H1 (cell line): ENCODE data around the gene MKX. TPM values are rescaled to one million over a fixed set of nuclear protein-coding genes. Genes with fewer than 3 reads are reported as not detected.

Experiments used
- CTCF ChIA-PET: fragments of 300-600 bp; sonication (Branson Sonifier 250); formaldehyde crosslinking; loops from one replicate; lab custom pipeline; 2021; ENCODE audit not compliant: partially characterized antibody; lab: Charles Lee
- POLR2A ChIA-PET: fragments of 300-600 bp; sonication (Branson Sonifier 250); formaldehyde crosslinking; loops from one replicate; lab custom pipeline; 2021; ENCODE audit warnings: inconsistent platforms; ENCODE audit not compliant: partially characterized antibody; lab: Charles Lee
- DNase-seq, 2 experiments: peaks; one replicate each; pipeline versions ENCODE4 v3.0.0 to v3.0.0-alpha.2; 2010 to 2022; ENCODE audit warnings: low spot score in 2 of 2, low read depth in 1 of 2, mixed read lengths in 1 of 2
- FAIRE-seq: peaks from 2 replicates; lab custom pipeline; 2011; peaks lifted over from hg19 to GRCh38; lab: Jason Lieb, UNC
- H2AFZ ChIP-seq: 2 replicates; pipeline ENCODE4 v1.8.1; 2012; ENCODE audit warnings: low read length, inconsistent platforms
- H2AK5ac ChIP-seq: 2 replicates; pipeline ENCODE4 v1.6.1; 2013; ENCODE audit warnings: low read depth, low read length
- H2BK120ac ChIP-seq: replicated peaks from 2 replicates; pipeline ENCODE3; 2013; ENCODE audit warnings: low read depth, low read length, inconsistent platforms
- H2BK12ac ChIP-seq: 2 replicates; pipeline ENCODE4 v1.6.1; 2013; ENCODE audit warnings: low read depth, low read length
- H2BK15ac ChIP-seq: 2 replicates; pipeline ENCODE4 v1.6.1; 2013; ENCODE audit warnings: low read length
- H2BK20ac ChIP-seq: 2 replicates; pipeline ENCODE4 v1.6.1; 2013; ENCODE audit warnings: low read length
- H2BK5ac ChIP-seq: 2 replicates; pipeline ENCODE4 v1.6.1; 2013; ENCODE audit warnings: low read depth, low read length
- H3K14ac ChIP-seq: 2 replicates; pipeline ENCODE4 v1.6.1; 2013; ENCODE audit warnings: inconsistent platforms; ENCODE audit not compliant: insufficient read length
- H3K18ac ChIP-seq: 2 replicates; pipeline ENCODE4 v1.6.1; 2013; ENCODE audit warnings: low read length; ENCODE audit errors: extremely low read depth
- H3K23ac ChIP-seq: 2 replicates; pipeline ENCODE4 v1.6.1; 2013; ENCODE audit warnings: inconsistent platforms; ENCODE audit not compliant: insufficient read length
- H3K23me2 ChIP-seq: 2 replicates; pipeline ENCODE4 v1.6.1; 2013; ENCODE audit warnings: low read depth, low read length
- H3K27ac ChIP-seq: 2 replicates; pipeline ENCODE4 v1.6.1; 2011; ENCODE audit warnings: low read depth, low read length, inconsistent platforms
- H3K27me3 ChIP-seq, 4 experiments: replicated peaks in 1 of 4; 1 replicate in 1 of 4; 2 replicates in 3 of 4; pipeline versions ENCODE4 v1.6.1 to v1.8.1; 2011 to 2013; ENCODE audit warnings: low read length in 3 of 4, mild to moderate bottlenecking in 3 of 4, inconsistent platforms in 2 of 4, mixed read lengths in 2 of 4, moderate library complexity in 1 of 4; ENCODE audit not compliant: control insufficient read depth in 3 of 4, insufficient read depth in 3 of 4; ENCODE audit errors: extremely low read depth in 1 of 4
- H3K36me3 ChIP-seq, 4 experiments: 2 replicates each; pipeline versions ENCODE4 v1.6.1 to v1.8.1; 2011 to 2013; ENCODE audit warnings: mild to moderate bottlenecking in 4 of 4, low read length in 3 of 4, moderate library complexity in 2 of 4, control low read depth in 1 of 4, inconsistent platforms in 1 of 4; ENCODE audit not compliant: insufficient read depth in 4 of 4, control insufficient read depth in 2 of 4
- H3K4ac ChIP-seq: replicated peaks from 2 replicates; pipeline ENCODE3; 2013; ENCODE audit warnings: low read length, low read depth, mixed read lengths, inconsistent platforms; ENCODE audit not compliant: insufficient read length
- H3K4me1 ChIP-seq, 4 experiments: replicated peaks in 1 of 4; 1 replicate in 1 of 4; 2 replicates in 3 of 4; pipeline versions ENCODE4 v1.6.1 to v1.8.1; 2011 to 2013; ENCODE audit warnings: low read length in 3 of 4, inconsistent platforms in 2 of 4, mixed read lengths in 1 of 4; ENCODE audit not compliant: insufficient read depth in 4 of 4, control insufficient read depth in 3 of 4
- H3K4me2 ChIP-seq, 2 experiments: 2 replicates each; pipeline versions ENCODE4 v1.6.1 to v1.8.1; 2011 to 2013; ENCODE audit warnings: low read depth in 2 of 2, low read length in 2 of 2, control low read depth in 1 of 2, inconsistent platforms in 1 of 2, mild to moderate bottlenecking in 1 of 2; ENCODE audit not compliant: insufficient read depth in 1 of 2
- H3K4me3 ChIP-seq, 4 experiments: fragments of 200-600, 300-600 bp in 1 of 4; sonication (generic), shearing (Covaris generic), sonication (Bioruptor Twin) in 1 of 4; 2 replicates each; pipeline versions ENCODE4 v1.5.1 to v1.8.1; 2011 to 2016; ENCODE audit warnings: low read length in 4 of 4, low read depth in 3 of 4, control low read depth in 2 of 4, inconsistent platforms in 2 of 4, mild to moderate bottlenecking in 2 of 4, mixed read lengths in 1 of 4, moderate library complexity in 1 of 4; ENCODE audit not compliant: insufficient read depth in 2 of 4; ENCODE audit errors: extremely low read depth in 1 of 4
- H3K56ac ChIP-seq: replicated peaks from 2 replicates; pipeline ENCODE3; 2013; ENCODE audit warnings: low read depth, mild to moderate bottlenecking, mixed read lengths, low read length, inconsistent platforms; ENCODE audit not compliant: insufficient read length
- H3K79me1 ChIP-seq: 2 replicates; pipeline ENCODE4 v1.6.1; 2013; ENCODE audit warnings: low read depth, low read length, control low read depth
- H3K79me2 ChIP-seq, 2 experiments: 2 replicates each; pipeline versions ENCODE4 v1.6.1 to v1.8.1; 2012 to 2013; ENCODE audit warnings: low read length in 2 of 2, mild to moderate bottlenecking in 2 of 2, inconsistent platforms in 1 of 2; ENCODE audit not compliant: insufficient read depth in 2 of 2, control insufficient read depth in 1 of 2
- H3K9ac ChIP-seq, 4 experiments: replicated peaks in 1 of 4; 1 replicate in 1 of 4; 2 replicates in 3 of 4; pipeline versions ENCODE4 v1.6.1 to v1.8.1; 2011 to 2013; ENCODE audit warnings: low read depth in 3 of 4, low read length in 3 of 4, control low read depth in 2 of 4, mild to moderate bottlenecking in 2 of 4, moderate library complexity in 2 of 4, inconsistent platforms in 1 of 4; ENCODE audit errors: extremely low read depth in 1 of 4
- H3K9me3 ChIP-seq, 2 experiments: 2 replicates each; pipeline versions ENCODE4 v1.6.1 to v1.8.1; 2012 to 2013; ENCODE audit warnings: mild to moderate bottlenecking in 2 of 2, moderate library complexity in 2 of 2, control low read depth in 1 of 2, inconsistent platforms in 1 of 2, low read depth in 1 of 2, low read length in 1 of 2, mixed read lengths in 1 of 2; ENCODE audit not compliant: insufficient read depth in 2 of 2
- H4K20me1 ChIP-seq, 2 experiments: replicated peaks in 1 of 2; 2 replicates each; pipeline versions ENCODE3 to v1.8.1; 2011 to 2013; ENCODE audit warnings: inconsistent platforms in 2 of 2, low read length in 2 of 2, mild to moderate bottlenecking in 1 of 2; ENCODE audit not compliant: insufficient read depth in 2 of 2, control insufficient read depth in 1 of 2
- H4K5ac ChIP-seq: 2 replicates; pipeline ENCODE4 v1.6.1; 2013; ENCODE audit warnings: low read length, low read depth, mixed read lengths, inconsistent platforms; ENCODE audit not compliant: insufficient read length
- H4K8ac ChIP-seq: 2 replicates; pipeline ENCODE4 v1.8.0; 2013; ENCODE audit warnings: mild to moderate bottlenecking, moderate library complexity, low read length, inconsistent platforms; ENCODE audit not compliant: insufficient read depth; ENCODE audit errors: extremely low read depth
- H4K91ac ChIP-seq: replicated peaks from 2 replicates; pipeline ENCODE3; 2013; ENCODE audit warnings: low read length, mixed read lengths, inconsistent platforms; ENCODE audit not compliant: insufficient read length
- CREB1 ChIP-seq: IDR thresholded peaks from 2 replicates; pipeline ENCODE4 v1.6.1; 2012; ENCODE audit warnings: inconsistent platforms
- CTBP2 ChIP-seq: IDR thresholded peaks from 2 replicates; pipeline ENCODE4 v1.7.0; 2011; ENCODE audit warnings: borderline replicate concordance, mild to moderate bottlenecking, moderate library complexity, mixed read lengths, low read length; ENCODE audit not compliant: insufficient read depth, insufficient read length
- EGR1 ChIP-seq: IDR thresholded peaks from 2 replicates; pipeline ENCODE4 v1.6.1; 2011; ENCODE audit warnings: low read depth, low read length, borderline replicate concordance
- GABPA ChIP-seq: IDR thresholded peaks from 2 replicates; pipeline ENCODE4 v1.6.1; 2011; ENCODE audit warnings: mild to moderate bottlenecking, low read length, moderate library complexity, borderline replicate concordance; ENCODE audit not compliant: insufficient read depth
- KDM5A ChIP-seq: fragments of 200-600 bp; IDR thresholded peaks from 2 replicates; pipeline ENCODE4 v1.7.1; 2012; ENCODE audit warnings: mild to moderate bottlenecking, low read length, inconsistent platforms, mixed read lengths
- PHF8 ChIP-seq: fragments of 200-600 bp; sonication (generic); conservative IDR thresholded peaks from 2 replicates; pipeline ENCODE4 v1.7.1; 2012; ENCODE audit warnings: low read depth, mild to moderate bottlenecking, inconsistent platforms, low read length, moderate library complexity
- RNF2 ChIP-seq: fragments of 200-900, 300-1000 bp; sonication (generic); IDR thresholded peaks from 2 replicates; pipeline ENCODE4 v1.7.1; 2016; ENCODE audit warnings: borderline replicate concordance, low read depth, mild to moderate bottlenecking, antibody characterized with exemption, low read length; ENCODE audit not compliant: poor library complexity, severe bottlenecking; ENCODE audit errors: missing control alignments
- SP1 ChIP-seq: IDR thresholded peaks from 2 replicates; pipeline ENCODE4 v1.6.1; 2011; ENCODE audit warnings: low read depth, low read length
- SRF ChIP-seq: IDR thresholded peaks from 2 replicates; pipeline ENCODE4 v1.6.1; 2011; ENCODE audit warnings: mild to moderate bottlenecking, low read depth, low read length, moderate library complexity
- SUZ12 ChIP-seq: fragments of 200-600 bp; sonication (generic); IDR thresholded peaks from 2 replicates; pipeline ENCODE4 v1.6.1; 2012; ENCODE audit warnings: mild to moderate bottlenecking, inconsistent platforms, low read length, moderate library complexity, mixed read lengths
- TAF7 ChIP-seq: optimal IDR thresholded peaks from 2 replicates; pipeline ENCODE3; 2011; ENCODE audit warnings: low read depth, mild to moderate bottlenecking, inconsistent platforms, low read length, moderate library complexity, borderline replicate concordance
- TBP ChIP-seq: IDR thresholded peaks from 2 replicates; pipeline ENCODE4 v1.6.1; 2011; ENCODE audit warnings: low read depth, low read length, improper control_type of control experiment
- ZNF274 ChIP-seq: IDR thresholded peaks from 2 replicates; pipeline ENCODE4 v1.7.0; 2012; ENCODE audit warnings: low read length, borderline replicate concordance; ENCODE audit errors: extremely low read depth
- WGBS, 2 experiments: shearing (Covaris generic) in 1 of 2; methylation state at CpG; one replicate each; pipeline versions ENCODE4 v1.1.6 to v1.1.7; 2013 to 2015; ENCODE audit warnings: low lambda C conversion rate in 2 of 2, mixed read lengths in 2 of 2, inconsistent platforms in 1 of 2, low coverage in 1 of 2, missing lambda C conversion rate in 1 of 2; ENCODE audit not compliant: insufficient replicate concordance in 2 of 2, insufficient coverage in 1 of 2, insufficient read length in 1 of 2; ENCODE audit errors: extremely low coverage in 1 of 2, missing lambda C conversion rate in 1 of 2; 5-methylcytosine and 5-hydroxymethylcytosine counted together
- polyA plus RNA-seq, 7 experiments: library from polyadenylated mRNA; depleted of rRNA in 3 of 7; stranded (reverse) in 5 of 7; unstranded in 2 of 7; fragments of >200 nt in 5 of 7; fragments of 200-250 nt in 2 of 7; gene quantifications; 1 replicate in 5 of 7; 2 replicates in 1 of 7; 4 replicates in 1 of 7; pipeline versions ENCODE4 v1.2.1 to v1.2.3, GENCODE V29; 2011 to 2013; ENCODE audit warnings: missing spikeins in 2 of 7, mixed read lengths in 2 of 7
- total RNA-seq: library from RNA; stranded (reverse); fragmentation: NEBNext Ultra II Directional; extraction: Animal tissue kit (Norgen Biotek cat#: 25700); gene quantifications from 2 replicates; pipeline ENCODE4 v1.2.1, GENCODE V29; 2021
- TF ChIP-seq, protein P1 (sequence below): IDR thresholded peaks from 2 replicates; pipeline ENCODE4 v1.6.1; 2012; ENCODE audit warnings: inconsistent platforms

MKX gene
- total and polyA plus RNA-seq, 2 of the 8 experiments (the other 6 are each of a cell fraction or from before 2014, with no cell fraction given), result 0.21 to 1.3 TPM

DNA sequence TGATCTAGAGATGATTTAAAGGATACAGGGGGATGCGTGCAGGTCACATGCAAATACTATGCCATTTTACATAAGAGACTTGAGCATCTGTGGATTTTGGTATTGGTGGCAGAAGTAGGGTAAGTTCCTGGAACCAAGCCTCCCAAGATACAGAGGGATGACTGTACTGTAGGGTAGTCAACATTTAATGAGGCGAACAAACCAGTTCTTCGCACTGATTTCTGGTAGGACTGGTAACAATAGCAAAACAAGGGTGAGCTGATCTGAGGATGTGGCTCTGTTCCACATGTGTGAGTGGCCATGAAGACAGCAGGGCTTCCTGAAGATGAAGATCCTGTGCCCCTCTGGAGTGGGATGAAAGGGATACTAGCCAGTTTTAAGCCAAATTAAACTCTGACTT lies 36.3 kb downstream of the MKX start:
- FAIRE-seq, result no peak
- CTCF ChIA-PET, result interaction anchor here (1.1 kb wide), 1 partner anchor 236 kb away, joined by 3 read pairs; no protein-coding TSS in a partner anchor
- no peak for TF ChIP-seq CREB1
- no peak for TF ChIP-seq TAF7
- no peak for TF ChIP-seq TBP
- TF ChIP-seq SUZ12, result no peak
- TF ChIP-seq SP1, result no peak
- no peak for TF ChIP-seq GABPA
- TF ChIP-seq KDM5A, result no peak
- no peak for TF ChIP-seq EGR1
- no peak for TF ChIP-seq CTBP2
- no peak for TF ChIP-seq SRF
- TF ChIP-seq, protein P1, sequence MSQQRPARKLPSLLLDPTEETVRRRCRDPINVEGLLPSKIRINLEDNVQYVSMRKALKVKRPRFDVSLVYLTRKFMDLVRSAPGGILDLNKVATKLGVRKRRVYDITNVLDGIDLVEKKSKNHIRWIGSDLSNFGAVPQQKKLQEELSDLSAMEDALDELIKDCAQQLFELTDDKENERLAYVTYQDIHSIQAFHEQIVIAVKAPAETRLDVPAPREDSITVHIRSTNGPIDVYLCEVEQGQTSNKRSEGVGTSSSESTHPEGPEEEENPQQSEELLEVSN, result no peak
- TF ChIP-seq ZNF274, result no peak
- no peak for TF ChIP-seq PHF8
- TF ChIP-seq RNF2, result no peak

More for the DNA sequence above, 36.3 kb downstream of the MKX start:
- H3K4me3 ChIP-seq, result no peak overlapping the region
- DNase-seq, result no peak
- H4K91ac ChIP-seq, result no peak overlapping the region
- H4K20me1 ChIP-seq, result no peaks in the 10 kb centered on the region
- no peak overlapping the region for H4K8ac ChIP-seq
- 95% methylated on average over 3 of the region's 3 CpGs; no CpG with 5 or more reads in 1 of the 2 experiments for WGBS, 2 experiments
- H3K9ac ChIP-seq, result no peak overlapping the region
- no peaks in the 10 kb centered on the region for H3K27me3 ChIP-seq
- H3K4me2 ChIP-seq, result no peak overlapping the region
- no peak overlapping the region for H3K27ac ChIP-seq
- no peak overlapping the region for H3K14ac ChIP-seq
- no peaks in the 10 kb centered on the region for H3K9me3 ChIP-seq
- no peak overlapping the region for H2BK5ac ChIP-seq
- H3K23ac ChIP-seq, result no peak overlapping the region
- H3K36me3 ChIP-seq, result no peaks in the 10 kb centered on the region
- H3K56ac ChIP-seq, result no peak overlapping the region
- H3K18ac ChIP-seq, result no peak overlapping the region
- H3K79me2 ChIP-seq, result no peaks in the 10 kb centered on the region
- no peaks in the 10 kb centered on the region for H3K79me1 ChIP-seq
- no peak overlapping the region for H2BK20ac ChIP-seq
- H3K4ac ChIP-seq, result no peak overlapping the region
- POLR2A ChIA-PET, result no interaction called here
- no peak overlapping the region for H2AK5ac ChIP-seq
- no peak overlapping the region for H4K5ac ChIP-seq
- H2BK12ac ChIP-seq, result no peak overlapping the region
- H2BK15ac ChIP-seq, result no peak overlapping the region
- no peaks in the 10 kb centered on the region for H3K4me1 ChIP-seq
- no peak overlapping the region for H2BK120ac ChIP-seq
- H3K23me2 ChIP-seq, result no peaks in the 10 kb centered on the region
- no peak overlapping the region for H2AFZ ChIP-seq
